PC-9 (cell line): ENCODE measurements around the gene F12.

ENCODE experiments used
- EZH2 ChIP-seq: fragments of 200-600 bp; sonication (generic); IDR thresholded peaks from 2 replicates; pipeline ENCODE4 v1.8.0; 2017; ENCODE audit warnings: antibody characterized with exemption, low read depth
- TF ChIP-seq, protein P1 (sequence below): fragments of 200-600 bp; sonication (generic); conservative IDR thresholded peaks from 2 replicates; pipeline ENCODE4 v1.6.1; 2017; ENCODE audit warnings: mixed run types, antibody characterized with exemption, mild to moderate bottlenecking, moderate library complexity

GRCh38 chr5:177434942-177435738, 25.8 kb upstream of the F12 start:
- TF ChIP-seq, protein P1, sequence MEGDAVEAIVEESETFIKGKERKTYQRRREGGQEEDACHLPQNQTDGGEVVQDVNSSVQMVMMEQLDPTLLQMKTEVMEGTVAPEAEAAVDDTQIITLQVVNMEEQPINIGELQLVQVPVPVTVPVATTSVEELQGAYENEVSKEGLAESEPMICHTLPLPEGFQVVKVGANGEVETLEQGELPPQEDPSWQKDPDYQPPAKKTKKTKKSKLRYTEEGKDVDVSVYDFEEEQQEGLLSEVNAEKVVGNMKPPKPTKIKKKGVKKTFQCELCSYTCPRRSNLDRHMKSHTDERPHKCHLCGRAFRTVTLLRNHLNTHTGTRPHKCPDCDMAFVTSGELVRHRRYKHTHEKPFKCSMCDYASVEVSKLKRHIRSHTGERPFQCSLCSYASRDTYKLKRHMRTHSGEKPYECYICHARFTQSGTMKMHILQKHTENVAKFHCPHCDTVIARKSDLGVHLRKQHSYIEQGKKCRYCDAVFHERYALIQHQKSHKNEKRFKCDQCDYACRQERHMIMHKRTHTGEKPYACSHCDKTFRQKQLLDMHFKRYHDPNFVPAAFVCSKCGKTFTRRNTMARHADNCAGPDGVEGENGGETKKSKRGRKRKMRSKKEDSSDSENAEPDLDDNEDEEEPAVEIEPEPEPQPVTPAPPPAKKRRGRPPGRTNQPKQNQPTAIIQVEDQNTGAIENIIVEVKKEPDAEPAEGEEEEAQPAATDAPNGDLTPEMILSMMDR = no peak
- no peak for TF ChIP-seq EZH2
